ENCODE results near the gene POFUT2. TPM values are rescaled to one million over a fixed set of nuclear protein-coding genes. Genes with fewer than 3 reads are reported as not detected.

POFUT2 gene
- total and polyA plus RNA-seq, 2 donors from 2014 or later = 18.3 to 30.2 TPM

GRCh38 chr21:45304945-45305344, 17.2 kb upstream of the POFUT2 start:
- TF ChIP-seq CTCF (IDR thresholded peaks at IDR 0.05; ENCODE audit: borderline replicate concordance, extremely low read depth, insufficient read depth) = no peak
- DNase-seq (peak in 2 of 5 donors; percentile 45 to 61), FAIRE-seq (no peak)
- Histone ChIP-seq H3K9me3 (ENCODE audit: control insufficient read depth in 2 of 3, insufficient read depth in 1 of 3, low read length in 3 of 3) (no peaks in the 10 kb centered on the region), H3K27me3 (ENCODE audit: control insufficient read depth, insufficient read depth, low read length) (no peaks in the 10 kb centered on the region), H3K27ac (ENCODE audit: low read depth in 2 of 2, low read length in 2 of 2) (no peak overlapping the region), H3K4me3 (ENCODE audit: low read length in 3 of 3) (no peak overlapping the region), H3K36me3 (ENCODE audit: control insufficient read depth in 2 of 3, insufficient read depth in 3 of 3, low read length in 3 of 3) (no peaks in the 10 kb centered on the region), H3K9ac (ENCODE audit: low read length in 3 of 3) (no peak overlapping the region), H3K4me1 (ENCODE audit: control insufficient read depth in 2 of 3, insufficient read depth in 2 of 3, low read depth in 1 of 3, low read length in 3 of 3) (peaks cover 2 to 21% (median 13%) of the 10 kb centered on the region in 3 donors)
- intact Hi-C loops (cut with DNase I) = no loop called here

DNA sequence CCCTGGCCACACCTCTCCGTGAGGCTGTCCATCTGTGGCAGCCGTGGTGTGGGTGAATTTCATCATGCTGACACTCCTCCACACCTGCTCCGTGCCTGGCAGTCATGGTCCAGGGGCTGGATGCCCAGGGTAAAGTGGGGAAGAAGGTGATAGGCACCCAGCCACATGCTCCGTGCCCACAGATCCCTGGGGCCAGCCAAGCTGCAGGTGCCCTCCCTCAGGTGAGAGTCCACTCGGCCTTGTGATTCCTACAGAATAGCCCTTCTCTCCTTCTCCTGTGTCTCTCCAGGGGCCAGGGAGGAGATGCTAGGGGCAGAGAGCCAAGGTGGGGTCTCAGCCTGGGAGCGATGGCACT, 16.8 kb upstream of the POFUT2 start:
- DNase-seq (no peak), FAIRE-seq (no peak)
- Histone ChIP-seq H3K9me3 (ENCODE audit: control insufficient read depth in 2 of 3, insufficient read depth in 1 of 3, low read length in 3 of 3) (no peaks in the 10 kb centered on the region), H3K36me3 (ENCODE audit: control insufficient read depth in 2 of 3, insufficient read depth in 3 of 3, low read length in 3 of 3) (no peaks in the 10 kb centered on the region), H3K4me3 (ENCODE audit: low read length in 3 of 3) (no peak overlapping the region), H3K27me3 (ENCODE audit: control insufficient read depth, insufficient read depth, low read length) (no peaks in the 10 kb centered on the region), H3K9ac (ENCODE audit: low read length in 3 of 3) (no peak overlapping the region), H3K27ac (ENCODE audit: low read depth in 2 of 2, low read length in 2 of 2) (no peak overlapping the region), H3K4me1 (ENCODE audit: control insufficient read depth in 2 of 3, insufficient read depth in 2 of 3, low read depth in 1 of 3, low read length in 3 of 3) (peaks cover 2 to 20% (median 13%) of the 10 kb centered on the region in 3 donors)
- no peak for TF ChIP-seq CTCF (IDR thresholded peaks at IDR 0.05; ENCODE audit: borderline replicate concordance, extremely low read depth, insufficient read depth)
- intact Hi-C loops (cut with DNase I) = no loop called here

- Histone ChIP-seq H3K4me1 (ENCODE audit: control insufficient read depth in 2 of 3, insufficient read depth in 2 of 3, low read depth in 1 of 3, low read length in 3 of 3) (peaks cover 2 to 20% (median 8%) of the 10 kb centered on the region in 3 donors), H3K27ac (ENCODE audit: low read depth in 2 of 2, low read length in 2 of 2) (no peak overlapping the region), H3K9me3 (ENCODE audit: control insufficient read depth in 2 of 3, insufficient read depth in 1 of 3, low read length in 3 of 3) (no peaks in the 10 kb centered on the region), H3K27me3 (ENCODE audit: control insufficient read depth, insufficient read depth, low read length) (no peaks in the 10 kb centered on the region), H3K36me3 (ENCODE audit: control insufficient read depth in 2 of 3, insufficient read depth in 3 of 3, low read length in 3 of 3) (no peaks in the 10 kb centered on the region), H3K4me3 (ENCODE audit: low read length in 3 of 3) (no peak overlapping the region), H3K9ac (ENCODE audit: low read length in 3 of 3) (no peak overlapping the region)
- FAIRE-seq = no peak
- intact Hi-C loops (cut with DNase I) = no loop called here
- no peak for TF ChIP-seq CTCF (IDR thresholded peaks at IDR 0.05; ENCODE audit: borderline replicate concordance, extremely low read depth, insufficient read depth)
- DNase-seq = peak in 2 of 5 donors; percentile 52 to 68
Measured at GRCh38 chr21:45303751-45304475, 16.2 kb upstream of the POFUT2 start.
